GM19023 (cell line): ENCODE data around the gene GALNT18.

Source experiments
- ATAC-seq: cut with Tn5 transposase; IDR thresholded peaks from one replicate; pipeline ENCODE4 v1.9.1; 2021; ENCODE audit warnings: mild to moderate bottlenecking, moderate library complexity; ENCODE audit not compliant: unreplicated experiment

The GALNT18 gene

DNA sequence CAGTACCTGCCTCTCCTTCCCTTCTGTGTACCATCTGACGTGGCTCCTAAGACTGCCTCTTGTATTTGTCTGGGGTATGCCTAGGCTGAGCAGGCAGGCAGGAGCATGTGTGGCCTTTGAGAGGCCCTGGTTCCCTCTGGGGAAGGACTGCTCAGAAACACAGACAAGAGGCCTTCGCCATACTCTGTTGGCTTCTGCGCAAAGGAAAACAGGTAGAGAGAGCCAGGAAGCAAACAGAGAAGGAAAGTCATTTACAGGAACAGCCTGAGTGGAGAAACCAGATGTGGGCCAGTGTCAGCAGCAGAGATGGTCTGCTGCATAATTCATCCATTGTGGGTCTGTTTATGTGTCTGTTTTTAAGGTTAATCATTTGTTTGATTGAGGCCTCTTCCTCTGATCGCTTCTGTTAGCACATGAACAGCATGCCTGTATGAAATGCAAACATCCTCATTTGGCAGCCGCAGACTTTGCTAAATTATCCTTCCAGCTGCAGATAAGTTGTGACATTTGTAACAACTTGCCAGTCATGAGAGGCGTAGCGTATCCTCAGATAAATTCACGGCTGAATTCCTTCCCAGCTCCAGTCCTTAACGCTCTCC is 119.4 kb downstream of the GALNT18 start:
- ATAC-seq: no peak

DNA sequence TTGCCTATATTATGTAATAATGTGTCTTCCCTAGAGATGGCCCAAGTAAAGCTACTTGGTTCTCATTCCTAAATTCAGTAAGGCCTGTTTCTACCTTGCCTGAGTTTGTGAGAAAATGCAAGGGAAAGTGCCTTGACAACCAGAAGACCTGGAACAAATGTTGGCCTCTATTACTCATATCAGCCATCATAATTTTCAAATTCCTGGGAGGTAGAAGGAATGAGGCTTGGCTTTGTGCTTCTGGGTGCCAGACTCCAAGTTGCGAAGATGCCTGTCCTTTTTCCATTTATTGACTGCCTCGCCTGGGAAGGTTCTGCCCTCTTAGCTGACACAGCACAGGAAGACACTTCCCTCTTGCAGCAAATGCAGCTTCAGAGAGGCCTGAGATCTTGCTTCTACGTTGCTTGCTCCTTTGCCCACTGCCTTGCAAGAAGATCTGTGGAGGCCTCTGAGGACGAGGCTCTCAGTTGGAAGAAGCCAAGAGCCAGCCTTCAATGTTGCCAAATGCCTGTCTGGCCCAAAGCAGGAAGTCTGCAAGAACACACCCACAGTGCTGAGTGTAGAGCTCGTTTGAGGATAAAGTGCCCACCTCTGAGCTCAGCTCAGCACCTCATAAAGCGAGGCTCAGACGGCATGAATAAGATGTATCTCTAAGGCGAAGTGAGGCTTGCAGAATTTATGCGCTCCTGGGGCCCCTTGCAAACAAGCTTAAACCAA is 120.1 kb downstream of the GALNT18 start:
- ATAC-seq: no peak

DNA sequence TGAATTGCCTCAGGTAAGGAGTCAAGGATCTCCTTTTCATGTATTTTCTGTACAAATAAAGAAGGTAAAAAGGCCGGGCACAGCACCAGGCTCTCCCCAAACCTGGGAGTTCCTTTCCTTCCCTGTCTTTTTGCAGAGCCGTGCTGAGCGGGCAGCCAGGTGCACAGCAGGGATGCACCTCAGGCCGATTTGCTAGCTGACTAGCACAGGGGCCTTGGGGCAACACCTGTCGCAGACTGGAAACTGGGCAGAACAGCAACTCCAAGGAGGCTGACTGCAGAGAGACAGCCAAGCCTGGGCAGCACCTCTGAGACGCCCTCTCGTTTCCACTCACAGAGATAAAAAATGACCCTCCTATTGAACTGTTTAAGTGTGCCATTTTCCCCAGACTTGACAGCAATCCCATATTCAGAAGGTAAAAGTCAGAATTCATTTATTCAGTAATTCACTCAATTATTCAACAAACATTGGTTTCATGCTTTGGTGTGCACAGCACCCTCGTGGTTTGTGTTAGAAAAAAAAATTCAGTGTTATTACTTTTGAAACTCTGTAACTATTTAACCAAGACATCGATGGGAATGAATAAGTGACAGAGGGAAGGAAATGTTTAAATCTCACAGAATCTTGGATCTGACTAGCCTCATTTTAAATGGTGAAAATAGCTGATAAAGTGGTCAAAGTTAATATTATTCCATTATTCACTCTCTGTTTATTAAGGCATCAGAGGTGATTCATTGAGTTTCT is 120.9 kb downstream of the GALNT18 start:
- ATAC-seq: no peak

DNA sequence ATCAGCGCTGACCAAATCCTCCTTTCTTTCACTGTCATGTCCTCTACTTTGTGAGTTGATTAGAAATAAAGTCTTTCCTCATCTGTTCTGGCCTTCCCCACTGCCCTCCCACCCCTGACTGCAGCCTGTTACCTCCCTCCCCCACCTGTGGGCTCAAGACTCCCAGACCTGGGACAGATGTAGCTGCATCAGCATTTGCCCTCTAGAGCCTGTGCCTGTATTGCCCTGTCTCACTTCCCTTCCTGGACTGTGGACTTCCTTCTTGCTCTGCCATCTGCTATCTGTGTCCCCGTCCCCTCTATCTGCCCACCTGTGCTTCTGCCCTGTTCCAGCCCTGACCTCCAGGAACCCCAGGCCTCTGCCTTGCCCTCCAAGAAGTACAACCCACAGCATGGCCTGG is 122.5 kb downstream of the GALNT18 start:
- no peak for ATAC-seq

DNA sequence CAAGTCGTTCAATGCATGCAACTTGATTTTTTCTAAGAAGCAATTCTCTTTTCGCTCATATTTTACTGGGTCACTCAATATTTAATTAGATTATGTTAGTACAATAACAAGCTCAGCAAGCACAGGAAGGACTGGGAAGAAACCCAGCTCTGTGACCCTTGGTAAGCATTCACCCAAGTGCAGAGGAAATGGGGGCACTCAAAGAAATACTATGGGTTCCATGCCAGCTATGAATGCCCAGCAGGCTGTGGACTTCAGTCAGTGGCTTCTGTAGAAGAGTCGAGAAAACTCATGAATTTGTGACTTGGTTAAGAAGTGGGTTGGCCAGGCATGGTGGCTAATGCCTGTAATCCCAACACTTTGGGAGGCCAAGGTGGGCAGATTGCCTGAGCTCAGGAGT is 123.6 kb downstream of the GALNT18 start:
- no peak for ATAC-seq

DNA sequence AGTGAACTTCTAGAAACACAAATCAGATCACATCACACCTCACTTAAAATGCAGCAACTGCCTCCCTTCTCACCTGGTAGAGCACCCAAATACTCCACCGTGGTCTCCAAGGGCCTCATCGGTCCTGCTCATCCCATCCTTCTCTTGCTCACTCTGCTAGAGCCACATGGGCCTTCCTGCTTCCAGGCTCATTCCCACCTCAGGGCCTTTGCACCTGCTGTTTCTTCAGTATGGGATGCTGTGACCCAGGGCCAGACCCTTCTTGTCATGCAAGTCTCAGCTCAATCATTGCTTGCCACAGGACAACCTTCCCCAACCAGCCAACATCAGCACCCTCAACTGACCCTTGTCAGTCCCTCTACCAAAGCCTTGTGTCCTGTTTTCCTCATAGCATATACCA is 124.9 kb downstream of the GALNT18 start:
- no peak for ATAC-seq

DNA sequence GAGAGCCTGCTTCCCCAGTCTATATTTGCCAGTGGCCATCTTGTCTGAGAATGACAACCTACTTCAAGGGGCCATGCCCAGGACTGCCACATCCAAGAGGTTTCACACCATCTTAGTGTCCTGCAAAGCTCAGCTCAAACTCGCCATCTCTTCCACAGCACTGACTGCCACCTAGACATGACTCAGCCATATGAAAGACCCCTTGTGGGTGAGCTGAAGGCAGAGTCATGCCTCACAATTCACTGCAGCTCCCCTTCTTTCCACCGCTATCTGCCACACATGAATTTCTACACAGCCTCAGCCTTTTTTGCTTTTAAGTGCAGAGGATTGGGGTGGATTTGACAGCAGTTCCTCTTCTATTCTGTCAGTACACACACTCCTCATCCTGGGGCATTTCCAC is 127.5 kb downstream of the GALNT18 start:
- no peak for ATAC-seq

DNA sequence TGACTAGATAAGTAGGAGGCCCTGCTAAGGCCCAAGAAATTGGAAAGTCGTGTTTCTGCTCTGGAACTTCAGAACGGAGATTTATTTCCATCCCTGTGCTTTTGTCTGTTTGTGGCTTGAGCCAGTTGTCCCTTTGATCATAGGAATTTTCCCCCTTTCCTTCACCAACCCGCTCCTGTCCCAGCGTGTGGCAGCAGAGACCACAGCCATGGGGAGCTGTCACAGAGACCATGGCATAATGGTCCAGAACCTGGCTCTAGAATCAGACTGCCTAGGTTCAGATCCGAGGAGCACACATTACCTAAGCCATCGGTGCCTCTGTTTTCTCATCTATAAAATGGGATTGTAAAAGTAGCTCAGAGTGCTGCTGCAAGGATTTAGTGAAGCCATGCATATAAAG is 128.1 kb downstream of the GALNT18 start:
- ATAC-seq: no peak

DNA sequence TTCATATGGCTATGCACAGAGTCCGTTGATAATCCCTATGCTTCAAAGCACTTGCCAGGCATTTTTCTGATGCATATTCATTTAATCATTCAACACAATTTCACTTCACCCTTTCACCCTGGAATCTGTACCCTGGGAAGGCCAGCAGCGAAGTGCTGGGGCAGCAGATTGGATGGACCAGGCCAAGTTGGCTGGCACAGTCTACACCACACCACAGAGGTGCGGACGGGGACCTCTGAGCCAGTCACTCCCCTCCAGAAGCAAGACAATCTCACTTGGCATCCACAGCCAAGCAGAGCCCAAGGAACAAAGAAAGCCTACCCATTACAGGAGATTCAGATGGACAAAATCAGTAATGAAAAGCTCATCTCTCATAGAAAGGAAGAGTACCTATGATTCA is 130.2 kb downstream of the GALNT18 start:
- ATAC-seq: no peak

DNA sequence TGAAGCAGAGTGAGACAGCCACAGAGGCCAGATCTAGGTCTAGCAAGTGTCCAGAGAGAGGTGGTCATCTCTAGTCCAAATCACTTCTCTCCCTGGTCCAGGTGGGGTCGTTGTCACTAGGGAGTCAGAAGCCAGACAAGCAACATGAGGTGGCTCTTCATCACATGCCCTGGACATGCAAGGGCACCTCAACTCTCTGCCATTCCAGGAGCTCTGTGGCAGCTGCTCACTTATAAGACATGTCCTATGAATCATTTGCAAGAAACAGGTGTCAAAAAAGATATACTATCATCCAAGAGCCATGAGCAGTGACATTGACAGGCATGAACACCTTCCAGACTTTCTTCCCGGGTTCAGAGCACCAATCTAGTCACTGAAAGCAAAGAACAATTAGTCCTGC is 130.8 kb downstream of the GALNT18 start:
- no peak for ATAC-seq

DNA sequence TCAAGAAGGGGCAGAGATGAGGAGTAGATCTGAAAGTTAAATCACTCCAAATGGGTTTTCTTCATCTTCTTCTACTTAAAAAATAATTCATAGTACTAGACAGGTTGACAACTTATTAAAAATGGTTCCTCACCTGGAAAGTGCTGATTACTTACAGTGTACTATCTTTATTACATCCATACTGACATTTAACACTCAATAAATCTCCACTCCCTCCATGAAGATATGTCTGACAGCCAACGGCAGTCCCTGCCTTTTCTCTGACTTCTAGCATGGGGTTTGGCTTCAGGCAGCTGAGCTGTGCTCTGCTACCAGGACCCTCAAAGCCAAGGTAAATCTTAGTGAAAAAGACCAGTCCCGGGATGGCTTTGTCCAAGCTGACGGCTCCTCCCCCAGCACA is 135.4 kb downstream of the GALNT18 start:
- no peak for ATAC-seq

DNA sequence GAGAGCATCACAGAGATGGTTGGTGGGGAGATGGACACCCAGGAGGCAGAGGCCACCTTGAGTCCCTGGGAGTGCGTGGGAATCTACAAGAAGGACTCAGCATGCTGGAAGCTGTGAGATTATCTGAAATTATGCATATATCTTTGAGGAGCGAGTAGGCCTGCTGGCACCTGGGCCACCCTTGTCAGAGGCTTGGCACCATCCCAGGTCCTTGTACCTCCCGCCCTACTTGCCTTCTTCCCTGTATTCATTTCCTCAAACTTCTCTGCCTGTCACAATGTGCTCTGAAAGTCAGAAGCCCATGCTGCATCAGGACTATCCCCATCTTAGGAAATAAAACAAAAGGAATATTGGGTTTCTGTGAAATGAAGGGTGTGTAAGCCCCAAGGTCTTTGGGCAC is 135.8 kb downstream of the GALNT18 start:
- no peak for ATAC-seq

DNA sequence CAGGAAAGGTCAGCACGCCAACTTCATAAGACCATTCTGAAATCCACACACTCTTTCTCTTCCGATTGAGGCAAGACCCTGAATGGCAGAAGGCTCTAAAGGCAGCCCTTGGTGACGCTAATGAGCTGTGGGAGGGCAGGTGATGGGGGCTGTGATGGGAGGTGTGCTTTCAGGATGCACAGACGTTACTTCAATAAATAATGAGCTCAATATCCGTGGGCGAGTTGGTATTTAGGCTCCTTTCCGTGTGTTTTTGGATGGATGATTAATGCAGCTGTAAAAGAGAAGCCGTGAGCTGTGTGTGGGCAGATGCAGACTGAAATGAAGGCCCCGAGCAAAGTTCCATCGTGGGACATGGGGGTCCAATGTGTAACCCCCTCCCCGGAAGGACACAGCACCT is 138.2 kb downstream of the GALNT18 start:
- ATAC-seq: no peak

DNA sequence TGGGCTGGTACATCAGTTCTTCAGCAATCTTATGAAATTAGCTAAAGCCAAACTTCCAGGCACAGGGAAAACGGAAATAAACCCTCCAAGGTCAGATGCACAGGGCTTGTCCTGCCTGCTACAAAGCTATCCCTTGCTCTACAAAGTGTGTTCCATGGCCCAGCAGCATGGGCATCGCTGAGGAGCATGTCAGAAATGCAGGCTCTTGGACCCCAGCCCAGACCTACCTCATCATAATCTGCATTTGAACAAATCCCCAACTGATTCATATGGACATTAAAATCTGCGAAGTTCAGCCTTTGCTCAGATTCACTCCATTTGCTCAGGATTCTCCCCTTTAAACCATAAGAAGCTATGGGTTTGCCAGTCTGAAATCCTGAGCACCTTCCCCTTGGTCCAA is 139.1 kb downstream of the GALNT18 start:
- ATAC-seq: no peak

DNA sequence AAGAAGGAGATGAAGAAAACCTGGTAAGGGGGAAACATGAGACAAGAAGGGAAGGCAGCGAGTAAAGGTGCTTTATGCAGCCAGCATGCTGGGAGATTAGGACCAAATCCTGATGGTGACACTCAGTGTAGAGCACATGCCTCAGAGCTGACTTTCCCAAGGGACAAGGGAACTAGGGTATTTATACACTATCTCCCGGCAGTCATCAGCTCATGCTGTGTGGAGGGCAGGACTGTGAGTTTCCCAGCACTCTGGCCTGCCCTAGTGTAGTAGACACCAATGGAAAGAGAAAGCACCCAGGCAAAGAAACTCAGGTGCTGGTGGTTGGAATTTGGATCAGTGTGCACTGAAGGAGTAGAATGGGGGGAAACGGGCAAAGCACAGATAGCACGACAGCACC is 140.4 kb downstream of the GALNT18 start:
- no peak for ATAC-seq

DNA sequence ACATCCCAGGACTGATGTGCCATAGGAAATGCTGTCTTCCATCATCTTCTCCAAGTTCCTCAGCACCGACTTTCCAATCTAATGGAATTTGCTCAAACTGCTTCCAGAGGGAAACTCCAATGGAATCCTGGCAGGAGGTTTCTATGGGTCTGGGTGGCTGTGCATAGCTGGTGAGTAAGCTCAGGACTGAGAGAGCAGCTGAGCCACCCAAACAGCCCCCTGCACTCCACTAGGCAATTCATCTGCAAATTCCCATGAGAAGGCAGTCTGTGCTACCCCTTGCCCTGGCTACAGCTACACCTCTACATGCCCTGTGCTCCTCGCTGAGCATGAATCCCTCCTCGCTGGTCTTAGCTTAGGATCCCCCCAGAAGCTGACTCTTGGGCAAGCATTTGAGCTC is 140.8 kb downstream of the GALNT18 start:
- ATAC-seq: no peak

DNA sequence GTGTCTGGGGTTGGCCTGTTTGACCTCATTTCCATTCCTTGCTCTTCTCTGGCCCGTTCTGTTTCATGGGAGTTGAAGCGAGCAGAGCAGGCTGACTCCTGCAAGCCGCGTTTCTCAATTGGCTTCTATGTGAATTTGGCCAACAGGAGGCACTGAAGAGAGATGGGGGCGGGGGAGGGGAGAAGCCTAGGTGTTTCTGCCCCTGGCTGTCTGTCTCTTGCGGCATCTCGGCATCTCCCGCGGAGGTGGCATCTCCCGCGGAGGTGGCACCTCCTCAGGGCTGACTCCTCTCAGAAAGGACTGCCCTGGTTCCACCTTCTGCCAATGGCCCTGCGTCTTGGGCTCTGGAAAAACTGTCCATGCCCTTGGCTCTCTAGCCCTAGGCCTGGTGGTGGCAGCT is 143.1 kb downstream of the GALNT18 start:
- no peak for ATAC-seq

DNA sequence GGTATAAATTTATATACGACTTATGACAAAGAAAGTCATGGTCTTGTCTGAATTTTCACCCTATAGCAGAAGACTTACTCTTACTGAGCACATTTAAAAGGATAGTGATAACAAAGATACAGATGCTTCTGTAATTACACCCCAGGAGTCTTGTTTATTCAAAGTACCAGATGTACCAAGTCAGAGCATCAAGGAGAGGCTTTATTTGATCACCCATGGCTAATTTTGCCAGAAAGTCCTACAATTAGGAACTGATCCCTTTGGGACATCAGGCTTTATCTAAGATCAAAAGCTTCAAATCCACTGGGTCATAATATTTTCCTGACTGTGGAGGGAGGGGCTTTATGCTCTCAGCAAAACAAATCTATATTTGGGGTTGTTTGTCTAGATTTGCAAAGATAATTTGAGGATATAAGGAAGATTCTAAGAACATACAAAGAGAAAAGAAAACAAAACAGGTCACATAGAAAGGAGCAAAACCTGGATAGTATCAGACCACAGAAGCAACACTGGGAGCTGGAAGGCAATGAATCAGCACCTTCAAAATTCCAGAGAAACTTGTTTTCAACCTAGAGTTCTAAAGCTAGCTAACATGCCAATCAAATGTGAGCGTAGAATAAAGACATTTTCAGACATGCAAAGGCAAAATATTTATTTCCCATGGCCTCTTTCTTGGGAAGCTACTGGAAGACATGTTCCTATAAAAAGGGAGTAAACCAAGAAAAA is 143.9 kb downstream of the GALNT18 start:
- no peak for ATAC-seq

DNA sequence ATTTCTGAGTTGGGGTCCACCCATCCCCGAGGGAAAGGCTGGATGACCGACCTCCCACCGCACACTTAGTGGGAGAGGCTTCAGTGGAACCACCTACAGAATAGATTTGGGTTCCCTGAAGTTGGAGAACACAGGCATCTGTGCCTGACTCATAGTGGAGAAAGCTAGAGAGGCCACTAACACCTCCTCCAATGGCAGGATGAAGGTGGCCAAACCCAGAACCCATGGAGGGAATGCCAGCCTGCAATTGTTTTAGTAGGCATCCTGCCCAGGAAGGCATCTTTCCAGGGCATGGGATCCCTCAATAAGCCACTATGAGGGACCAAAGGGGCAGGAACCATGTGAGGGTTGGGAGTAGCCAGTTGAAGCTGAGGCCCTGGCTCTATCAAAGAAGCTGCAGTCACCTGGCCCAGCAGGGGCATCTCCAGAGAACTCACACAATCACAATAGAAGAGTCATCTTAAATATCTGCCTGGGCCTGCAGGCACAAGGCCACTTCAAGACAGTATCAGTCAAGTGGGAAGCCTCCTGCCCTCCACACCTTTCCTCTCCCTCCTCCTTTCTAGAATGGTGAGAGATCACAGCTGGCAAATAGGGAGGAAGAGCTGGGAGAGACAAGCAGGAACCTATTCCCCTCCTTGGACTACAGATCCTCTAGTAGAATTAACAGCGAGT is 144.7 kb downstream of the GALNT18 start:
- ATAC-seq: no peak

DNA sequence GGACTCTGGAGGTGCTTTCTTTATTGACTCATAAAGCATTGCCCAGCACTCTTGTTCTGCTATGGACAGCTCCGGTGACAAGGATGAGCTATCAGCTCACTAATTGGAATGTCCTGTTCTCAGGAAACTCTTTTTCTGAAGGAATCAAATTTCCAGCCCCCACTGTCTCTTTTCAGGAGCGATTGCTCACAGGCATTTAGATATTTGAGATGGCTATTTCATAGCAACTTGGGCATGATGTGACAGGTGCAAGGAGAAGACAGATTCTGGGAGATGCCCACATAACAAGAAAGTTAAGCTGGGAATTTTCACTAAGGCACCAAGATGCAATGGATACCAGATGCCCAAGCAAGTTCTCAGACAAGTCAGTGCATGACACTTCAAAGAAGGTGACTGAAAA is 145.3 kb downstream of the GALNT18 start:
- ATAC-seq: no peak

DNA sequence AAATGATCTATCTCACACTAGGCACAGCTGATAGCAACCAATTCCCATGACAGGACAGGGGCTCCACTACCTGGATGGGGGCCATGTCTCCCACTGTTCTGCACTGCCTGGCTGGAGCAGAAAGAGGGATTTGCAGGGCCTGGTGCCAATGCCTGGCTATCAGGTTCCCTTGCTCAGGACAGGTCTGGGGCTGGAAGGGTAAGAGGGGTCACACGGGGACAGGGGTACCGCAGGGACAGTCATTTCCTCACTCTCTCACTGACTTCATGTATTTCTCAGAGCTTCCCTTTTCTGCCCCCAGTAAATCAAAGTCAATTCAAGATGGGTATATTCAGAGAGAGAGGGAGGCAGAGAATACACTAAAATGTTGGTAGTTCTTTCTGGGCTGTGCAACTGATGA is 149.7 kb downstream of the GALNT18 start:
- no peak for ATAC-seq
